ENCODE measurements around the gene RGL2. TPM values are rescaled to one million over a fixed set of nuclear protein-coding genes. Genes with fewer than 3 reads are reported as not detected.

RGL2 gene
- total and polyA plus RNA-seq, 10 of the 15 experiments (the other 5 are each of a cell fraction or from before 2014, with no cell fraction given): 0.84 to 21.2 (median 6.8) TPM

- TF ChIP-seq EP300 (IDR thresholded peaks at IDR 0.05; ENCODE audit: borderline replicate concordance in 1 of 2, control insufficient read depth in 1 of 2, low read depth in 2 of 2, low read length in 2 of 2): 0 out of 4 replicates have a peak, but pooled peaks of 1 of the 2 experiments have one; percentile 23
- no peak for TF ChIP-seq ZNF622 (IDR thresholded peaks at IDR 0.05)
- no peak for TF ChIP-seq CUX1 (IDR thresholded peaks at IDR 0.05; ENCODE audit: insufficient replicate concordance, low read depth, low read length)
- no peak for TF ChIP-seq E2F8 (IDR thresholded peaks at IDR 0.05; ENCODE audit: low read depth, partially characterized antibody)
- no peak for TF ChIP-seq BCL11A (IDR thresholded peaks at IDR 0.05; ENCODE audit: low read depth, low read length)
- no peak for TF ChIP-seq RELA (IDR thresholded peaks at IDR 0.05; ENCODE audit: borderline replicate concordance, partially characterized antibody)
- peak; percentile 44 for TF ChIP-seq ZNF687 (IDR thresholded peaks at IDR 0.05)
- TF ChIP-seq MYC (IDR thresholded peaks at IDR 0.05; ENCODE audit: insufficient read depth, insufficient read length, insufficient replicate concordance, low read length, severe bottlenecking): peak; percentile 27
- peak; percentile 66 for TF ChIP-seq MLLT1 (IDR thresholded peaks at IDR 0.05)
- TF ChIP-seq ZNF207 (IDR thresholded peaks at IDR 0.05; ENCODE audit: borderline replicate concordance): no peak
- TF ChIP-seq BHLHE40 (IDR thresholded peaks at IDR 0.05; ENCODE audit: borderline replicate concordance in 1 of 2, low read depth in 2 of 2, low read length in 1 of 2): peak; percentile 6 to 59; a peak in 1 of 4 replicates
These were observed 49.6 kb downstream of the RGL2 start (continued) for GRCh38 chr6:33248932-33249731.
